GM12873 (cell line): Measurements from ENCODE around the gene MRC2.

ENCODE experiments used
- CTCF ChIP-seq: IDR thresholded peaks from 2 replicates; pipeline ENCODE4 v1.5.1; 2012; ENCODE audit warnings: low read depth, mild to moderate bottlenecking, moderate library complexity, low read length, control low read depth; ENCODE audit not compliant: insufficient read depth; ENCODE audit errors: missing control alignments

The MRC2 gene

GRCh38 chr17:62592341-62593099 is 35.0 kb upstream of the MRC2 start:
- TF ChIP-seq CTCF = no peak

GRCh38 chr17:62595484-62595883 is 32.0 kb upstream of the MRC2 start:
- no peak for TF ChIP-seq CTCF

- TF ChIP-seq CTCF = no peak
These were observed 30.8 kb upstream of the MRC2 start for GRCh38 chr17:62596662-62597061.

- TF ChIP-seq CTCF = no peak
These were observed 30.3 kb upstream of the MRC2 start for GRCh38 chr17:62597150-62597549.

- no peak for TF ChIP-seq CTCF
These were observed 29.6 kb upstream of the MRC2 start for GRCh38 chr17:62597920-62598319.

- no peak for TF ChIP-seq CTCF
These were observed 27.4 kb upstream of the MRC2 start for GRCh38 chr17:62599964-62600657.

- TF ChIP-seq CTCF = no peak
These were observed 26.7 kb upstream of the MRC2 start for GRCh38 chr17:62600805-62601204.
